Activated T-helper 1 cell treated with anti-CD3 and anti-CD28 coated beads, Interleukin-2, amount 50 U/mL, for 16 hours (primary cell): ENCODE data around the gene KIF20B.
A peak's percentile ranks its signal among the peaks of the same experiment; 100 is the strongest.

Experiments
- DNase-seq, 2 donors: peaks; one replicate each; pipeline ENCODE4 v3.0.0-alpha.2; 2020; ENCODE audit warnings: low read depth in 1 of 2, low spot score in 1 of 2

The KIF20B gene, protein sequence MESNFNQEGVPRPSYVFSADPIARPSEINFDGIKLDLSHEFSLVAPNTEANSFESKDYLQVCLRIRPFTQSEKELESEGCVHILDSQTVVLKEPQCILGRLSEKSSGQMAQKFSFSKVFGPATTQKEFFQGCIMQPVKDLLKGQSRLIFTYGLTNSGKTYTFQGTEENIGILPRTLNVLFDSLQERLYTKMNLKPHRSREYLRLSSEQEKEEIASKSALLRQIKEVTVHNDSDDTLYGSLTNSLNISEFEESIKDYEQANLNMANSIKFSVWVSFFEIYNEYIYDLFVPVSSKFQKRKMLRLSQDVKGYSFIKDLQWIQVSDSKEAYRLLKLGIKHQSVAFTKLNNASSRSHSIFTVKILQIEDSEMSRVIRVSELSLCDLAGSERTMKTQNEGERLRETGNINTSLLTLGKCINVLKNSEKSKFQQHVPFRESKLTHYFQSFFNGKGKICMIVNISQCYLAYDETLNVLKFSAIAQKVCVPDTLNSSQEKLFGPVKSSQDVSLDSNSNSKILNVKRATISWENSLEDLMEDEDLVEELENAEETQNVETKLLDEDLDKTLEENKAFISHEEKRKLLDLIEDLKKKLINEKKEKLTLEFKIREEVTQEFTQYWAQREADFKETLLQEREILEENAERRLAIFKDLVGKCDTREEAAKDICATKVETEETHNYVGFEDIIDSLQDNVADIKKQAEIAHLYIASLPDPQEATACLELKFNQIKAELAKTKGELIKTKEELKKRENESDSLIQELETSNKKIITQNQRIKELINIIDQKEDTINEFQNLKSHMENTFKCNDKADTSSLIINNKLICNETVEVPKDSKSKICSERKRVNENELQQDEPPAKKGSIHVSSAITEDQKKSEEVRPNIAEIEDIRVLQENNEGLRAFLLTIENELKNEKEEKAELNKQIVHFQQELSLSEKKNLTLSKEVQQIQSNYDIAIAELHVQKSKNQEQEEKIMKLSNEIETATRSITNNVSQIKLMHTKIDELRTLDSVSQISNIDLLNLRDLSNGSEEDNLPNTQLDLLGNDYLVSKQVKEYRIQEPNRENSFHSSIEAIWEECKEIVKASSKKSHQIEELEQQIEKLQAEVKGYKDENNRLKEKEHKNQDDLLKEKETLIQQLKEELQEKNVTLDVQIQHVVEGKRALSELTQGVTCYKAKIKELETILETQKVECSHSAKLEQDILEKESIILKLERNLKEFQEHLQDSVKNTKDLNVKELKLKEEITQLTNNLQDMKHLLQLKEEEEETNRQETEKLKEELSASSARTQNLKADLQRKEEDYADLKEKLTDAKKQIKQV (N-terminal part only)

DNA sequence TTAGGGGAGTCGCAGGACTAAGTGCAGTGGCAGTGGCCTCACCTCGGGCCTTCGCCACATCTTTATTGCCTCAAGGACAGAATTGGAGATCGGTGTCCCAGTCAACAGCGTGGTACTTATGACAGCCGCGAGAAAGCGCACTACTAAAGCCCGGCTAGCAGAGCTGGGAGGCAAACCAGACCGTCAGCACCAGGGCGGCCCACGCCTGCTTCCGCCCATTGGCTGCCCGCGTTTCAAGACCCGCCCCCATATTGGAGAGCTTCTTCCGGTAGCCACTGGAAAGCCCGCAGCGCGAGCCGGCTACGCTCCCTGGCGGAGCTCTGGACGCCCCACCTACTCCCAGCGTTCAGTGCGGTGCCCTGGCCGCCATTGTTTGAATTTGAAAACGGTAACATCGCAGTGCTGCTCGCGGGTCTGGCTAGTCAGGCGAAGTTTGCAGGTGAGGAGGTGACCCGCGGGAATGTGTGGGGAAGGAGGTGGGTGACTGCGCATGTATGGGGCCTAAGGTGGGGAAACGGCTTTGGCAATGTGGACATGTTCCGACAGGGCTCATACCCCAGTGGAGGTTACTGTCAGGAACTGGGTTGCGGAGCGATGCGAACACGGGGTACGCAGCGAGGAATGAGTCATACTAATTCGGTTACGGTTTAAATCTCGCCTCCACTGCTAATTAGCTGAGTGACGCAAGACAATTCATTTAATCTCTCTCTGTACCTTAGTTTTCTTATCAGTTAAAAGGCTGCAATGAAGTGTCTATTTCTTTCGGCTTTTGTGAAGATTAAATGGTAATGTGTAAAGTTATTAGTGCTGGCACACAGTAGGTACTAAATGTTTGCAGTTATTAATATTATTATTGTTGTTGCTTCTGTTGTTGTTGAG is at the start of gene KIF20B:
Gene KIF20B, plus strand, starts transcription at position 349 of the 879 bp plus-strand sequence. CDS start 3,705 bp downstream, outside the sequence.
- peak; percentile 89 to 91 for DNase-seq

- no peak for DNase-seq
These were observed 49.3 kb upstream of the KIF20B start for GRCh38 chr10:89651916-89652573.

- DNase-seq = no peak
These were observed 48.5 kb upstream of the KIF20B start for GRCh38 chr10:89652806-89653370.

DNA sequence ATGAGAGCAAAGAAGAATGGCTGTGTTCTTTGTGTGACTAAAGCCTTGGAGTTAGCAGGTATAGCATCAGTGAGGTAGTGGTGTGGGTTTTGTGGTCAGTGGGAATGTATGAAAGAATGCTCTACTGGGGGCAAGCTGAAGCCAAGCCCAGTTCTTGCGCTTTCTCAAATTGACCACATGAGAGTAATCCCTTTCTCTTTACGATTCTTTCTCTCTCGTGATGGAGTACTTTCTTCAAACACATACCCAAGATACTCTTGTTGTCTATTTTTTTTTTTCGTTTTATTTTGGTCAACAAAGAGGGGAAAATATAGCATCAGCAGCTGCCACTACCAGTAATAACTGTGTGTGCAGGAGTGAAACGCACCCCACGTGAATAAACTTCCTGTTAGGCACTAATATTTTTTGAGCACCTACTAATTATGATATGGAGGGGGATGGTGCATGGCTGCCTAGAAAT is 48.0 kb upstream of the KIF20B start:
- DNase-seq = no peak

- no peak for DNase-seq
These were observed 45.7 kb upstream of the KIF20B start for GRCh38 chr10:89655722-89656121.

DNA sequence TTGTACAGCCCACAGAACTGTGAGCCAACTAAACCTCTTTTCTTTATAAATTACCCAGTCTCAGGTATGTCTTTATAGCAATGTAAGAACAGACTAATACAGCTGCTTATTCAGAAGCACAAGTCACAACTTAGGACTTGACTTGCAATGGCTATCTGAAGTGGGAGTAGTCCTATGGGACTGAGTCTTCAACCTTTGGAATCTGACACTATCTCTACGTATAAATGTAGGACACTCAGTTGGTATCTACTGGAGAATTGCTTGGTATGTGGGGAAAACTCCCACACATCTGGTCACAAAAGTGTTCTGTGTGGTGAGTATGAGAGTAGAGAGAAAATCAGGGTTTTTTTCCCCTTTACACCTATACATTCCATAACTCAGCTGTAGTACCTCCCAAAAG is 44.1 kb upstream of the KIF20B start:
- no peak for DNase-seq

- DNase-seq = no peak
These were observed 42.0 kb upstream of the KIF20B start for GRCh38 chr10:89659143-89660131.

GRCh38 chr10:89662596-89662995 is 38.8 kb upstream of the KIF20B start:
- no peak for DNase-seq

- DNase-seq = no peak
These were observed 38.2 kb upstream of the KIF20B start for GRCh38 chr10:89663144-89663543.

- no peak for DNase-seq
These were observed 37.2 kb upstream of the KIF20B start for GRCh38 chr10:89664203-89664602.

GRCh38 chr10:89665302-89665701 is 36.1 kb upstream of the KIF20B start:
- no peak for DNase-seq

DNA sequence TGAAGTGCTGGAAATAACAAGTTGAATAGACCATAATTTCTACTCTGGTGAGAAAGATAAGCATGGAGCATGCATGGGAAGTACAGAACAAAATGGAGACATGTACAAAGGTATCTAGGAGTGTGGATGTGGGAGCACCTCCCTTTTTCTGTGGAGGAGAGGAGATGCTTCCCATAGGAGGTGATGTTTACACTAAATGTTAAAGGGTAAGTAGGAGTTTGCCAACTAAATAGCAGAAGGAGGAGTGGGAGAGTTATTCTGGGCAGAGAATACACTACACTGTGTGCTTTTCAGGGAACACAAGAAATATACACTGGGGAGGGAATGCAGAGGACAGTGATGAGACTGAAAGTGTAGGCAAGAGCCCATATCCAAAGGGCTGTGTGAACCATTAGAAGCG is 35.3 kb upstream of the KIF20B start:
- no peak for DNase-seq

DNA sequence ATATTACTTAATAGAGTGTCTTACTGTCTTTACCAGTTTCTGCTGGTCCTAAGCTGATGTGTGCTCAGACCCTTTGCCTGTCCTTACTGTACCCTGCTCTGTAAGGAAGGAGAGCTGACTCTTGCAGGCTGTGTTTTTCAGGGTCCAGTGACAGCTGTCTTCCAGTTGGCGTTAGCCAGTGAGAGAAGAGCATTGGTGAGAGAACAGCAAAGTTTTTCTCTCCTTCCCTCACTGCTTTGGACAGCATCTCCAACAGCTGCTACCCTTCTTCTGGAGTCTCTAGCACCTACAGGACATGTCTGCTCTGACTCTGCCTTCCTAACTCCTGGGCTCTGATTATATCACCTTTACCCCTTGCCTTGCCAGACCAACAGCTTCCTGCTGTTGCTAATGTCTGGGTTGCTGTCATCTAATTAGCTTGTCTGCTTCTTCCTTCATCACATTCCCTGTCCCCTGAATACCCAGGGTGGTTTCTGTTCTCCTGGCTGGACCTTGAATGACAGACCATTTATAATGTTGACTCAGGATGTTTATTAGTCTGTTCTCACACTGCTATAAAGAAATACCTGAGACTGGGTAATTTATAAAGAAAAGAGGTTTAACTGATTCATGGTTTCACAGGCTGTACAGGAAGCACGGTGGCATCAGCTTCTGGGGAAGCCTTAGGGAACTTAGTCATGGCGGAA is 32.9 kb upstream of the KIF20B start:
- DNase-seq = no peak

DNA sequence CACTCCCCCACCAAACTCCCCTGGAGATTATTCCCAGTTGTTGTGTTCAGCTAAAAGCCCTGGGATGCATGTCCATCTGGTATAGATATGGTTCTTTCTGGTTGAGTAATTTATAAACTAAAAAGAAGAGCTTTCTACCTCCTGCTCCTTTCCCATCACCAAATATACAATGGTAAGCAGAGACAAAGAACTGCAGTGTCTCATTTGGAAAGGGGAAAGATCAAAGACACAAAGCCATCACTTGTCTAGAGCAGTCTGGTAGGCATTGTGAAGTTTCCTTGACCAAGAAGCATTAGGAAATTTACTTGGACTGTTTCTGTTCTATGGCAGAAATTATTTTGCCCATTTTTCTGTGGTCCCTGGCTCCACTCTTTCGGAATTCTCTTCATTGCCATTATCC is 31.4 kb upstream of the KIF20B start:
- DNase-seq = no peak

DNA sequence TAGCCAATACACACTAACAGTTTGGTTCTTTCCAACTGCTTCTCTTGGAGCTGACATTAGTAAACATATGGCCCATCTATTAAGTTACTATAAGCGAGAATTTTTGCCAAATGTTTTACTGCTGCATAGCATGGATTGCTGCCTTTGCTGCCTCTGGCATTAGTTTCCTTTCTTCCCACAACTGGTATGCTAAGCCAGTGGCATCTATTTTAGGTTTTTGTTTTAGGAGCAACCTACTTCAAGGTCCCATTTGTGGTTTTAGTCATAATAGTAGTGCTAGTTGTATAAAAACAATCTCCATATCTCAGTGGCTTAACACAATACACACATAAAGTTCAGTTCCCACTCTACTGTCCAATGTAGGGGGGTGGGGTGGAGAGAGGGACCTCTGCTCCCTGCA is 30.5 kb upstream of the KIF20B start:
- DNase-seq = no peak

DNA sequence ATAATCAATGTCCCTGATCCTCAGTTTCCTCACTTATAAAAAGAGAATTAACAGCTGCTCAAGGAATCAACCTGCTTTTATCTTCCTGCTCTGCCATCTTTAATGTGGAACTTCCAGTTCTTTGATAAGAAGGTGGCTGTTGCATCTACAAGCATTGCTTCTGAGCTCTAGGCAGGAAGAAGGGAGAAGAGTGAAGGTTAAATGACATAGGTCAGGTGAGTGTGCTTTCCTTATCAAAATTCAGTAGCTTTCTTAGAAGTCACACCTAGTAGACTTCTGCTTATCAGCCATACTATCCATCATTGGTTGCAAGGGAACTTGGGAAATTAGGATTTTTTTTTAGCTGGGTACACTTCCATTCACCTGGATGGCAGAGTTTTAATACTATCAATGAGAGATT is 24.0 kb upstream of the KIF20B start:
- DNase-seq = no peak

DNA sequence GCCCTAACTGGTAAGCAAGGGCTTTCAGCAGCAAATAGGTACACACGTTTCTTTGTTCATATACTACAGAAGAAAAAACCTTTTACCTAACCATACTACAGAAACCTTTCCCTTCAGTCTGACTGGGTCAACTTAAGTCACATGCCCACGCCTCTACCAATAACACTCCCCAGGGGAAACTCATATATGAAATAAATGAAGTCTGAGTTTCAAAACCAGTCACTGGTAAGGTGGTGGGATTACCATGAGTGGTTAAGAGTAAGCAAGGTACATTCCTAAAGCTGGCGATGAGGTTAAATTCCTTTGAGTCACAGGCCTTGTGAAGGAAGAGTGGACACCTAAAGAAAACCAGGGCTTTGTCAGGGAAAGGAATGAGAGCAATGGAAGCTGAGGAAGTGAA is 21.4 kb upstream of the KIF20B start:
- DNase-seq = no peak

DNA sequence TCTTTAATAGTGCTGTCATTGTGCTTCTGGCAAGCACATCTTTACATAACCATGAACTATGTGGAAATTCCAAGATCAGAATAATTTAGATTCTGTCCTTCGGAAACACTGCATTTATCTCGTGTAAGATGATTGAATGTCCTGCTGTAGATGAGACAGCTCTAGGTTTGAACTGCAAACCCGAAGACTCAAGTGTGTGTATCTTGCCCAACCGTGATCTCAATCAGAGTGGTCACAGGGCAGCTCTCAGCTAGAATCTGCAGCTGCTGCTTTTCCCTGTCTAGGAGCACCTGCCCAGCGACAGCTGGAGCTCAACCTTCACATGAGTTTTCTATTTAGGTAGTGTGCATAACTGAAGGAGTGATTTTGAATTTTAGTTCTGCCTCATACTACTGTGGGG is 17.5 kb upstream of the KIF20B start:
- DNase-seq = no peak
